B cell (primary cell): ENCODE results near the gene SMIM3.

Experiments used
- CTCF ChIP-seq: fragments of 200-600 bp; IDR thresholded peaks from one replicate; pipeline ENCODE4 v1.8.0; 2022; ENCODE audit warnings: antibody characterized with exemption, mild to moderate bottlenecking
- EZH2 ChIP-seq: IDR thresholded peaks from 2 replicates; pipeline ENCODE4 v1.6.1; 2012; ENCODE audit warnings: borderline replicate concordance, low read depth, mild to moderate bottlenecking, moderate library complexity, low read length; ENCODE audit not compliant: insufficient read depth, poor library complexity, severe bottlenecking

GRCh38 chr5:150764530-150764929, 14.0 kb upstream of the SMIM3 start:
- TF ChIP-seq CTCF (no peak), EZH2 (no peak)
